GM11168 (cell line): ENCODE measurements around the gene DBF4B.

Source experiments
- in situ Hi-C: fragments of 300-500 bp; cut with MboI; formaldehyde crosslinking; loops from one replicate; pipeline ENCODE4 v1.12.0; 2022; ENCODE audit warnings: low sequenced_read_pairs; ENCODE audit not compliant: unreplicated experiment

Gene DBF4B

DNA sequence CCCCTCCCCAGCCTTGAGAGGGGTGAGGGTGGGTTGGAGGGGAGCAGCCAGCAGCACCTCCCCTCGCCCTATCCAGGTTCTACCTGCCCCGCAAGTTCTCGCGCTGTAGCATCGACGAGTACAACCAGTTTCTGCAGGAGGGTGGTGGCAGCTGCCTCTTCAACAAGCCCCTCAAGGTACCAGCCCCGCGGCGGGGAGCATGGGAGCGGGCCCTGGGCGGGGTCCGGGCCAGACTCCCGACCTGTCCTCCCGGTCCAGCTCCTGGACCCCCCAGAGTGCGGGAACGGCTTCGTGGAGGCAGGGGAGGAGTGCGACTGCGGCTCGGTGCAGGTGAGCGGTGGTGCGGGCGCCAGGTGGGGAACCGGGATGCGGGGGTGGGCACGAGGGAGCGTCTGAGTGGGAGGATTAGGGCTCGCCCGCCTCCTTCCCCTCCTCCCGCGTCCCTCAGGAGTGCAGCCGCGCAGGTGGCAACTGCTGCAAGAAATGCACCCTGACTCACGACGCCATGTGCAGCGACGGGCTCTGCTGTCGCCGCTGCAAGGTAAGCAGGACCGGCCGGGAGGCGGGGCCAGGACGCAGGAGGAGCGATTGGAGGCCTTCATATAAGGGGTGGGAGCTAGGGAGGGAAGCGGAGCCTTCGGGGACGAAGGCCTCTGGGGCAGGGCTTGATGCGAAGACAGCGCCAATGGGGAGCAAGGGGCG is 66.8 kb downstream of the DBF4B start:
- in situ Hi-C loops, result no loop called here

- in situ Hi-C loops, result no loop called here
Measured at GRCh38 chr17:44775838-44776621, 67.6 kb downstream of the DBF4B start.

DNA sequence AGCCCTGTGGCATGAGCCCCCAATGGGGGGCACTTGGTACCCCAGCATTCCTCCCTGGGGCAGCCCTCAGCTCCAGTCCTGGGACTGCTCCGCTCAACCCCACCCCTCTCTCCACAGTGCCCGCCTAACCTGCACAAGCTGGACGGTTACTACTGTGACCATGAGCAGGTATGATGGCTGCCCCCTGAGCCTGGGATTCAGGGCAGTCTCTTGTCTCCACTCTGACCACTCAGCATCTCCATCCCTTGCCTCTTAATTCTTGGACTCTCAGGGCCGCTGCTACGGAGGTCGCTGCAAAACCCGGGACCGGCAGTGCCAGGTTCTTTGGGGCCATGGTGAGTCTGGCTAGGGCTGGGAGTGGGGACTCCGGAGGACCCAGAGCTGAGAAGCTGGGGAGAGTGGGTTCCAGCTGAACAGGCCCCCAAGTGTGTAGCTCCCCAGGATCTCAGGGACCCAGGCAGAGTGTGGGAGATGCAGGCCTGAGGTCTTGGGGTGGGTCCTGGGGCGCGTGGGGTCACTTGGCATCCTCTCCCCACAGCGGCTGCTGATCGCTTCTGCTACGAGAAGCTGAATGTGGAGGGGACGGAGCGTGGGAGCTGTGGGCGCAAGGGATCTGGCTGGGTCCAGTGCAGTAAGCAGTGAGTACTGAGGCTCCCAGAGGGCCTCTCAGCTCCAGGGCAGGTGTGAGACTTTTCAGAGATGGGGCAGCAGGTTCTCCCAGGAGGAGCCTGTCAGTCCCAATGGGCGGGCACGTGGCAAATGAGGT is 68.3 kb downstream of the DBF4B start:
- in situ Hi-C loops, result no loop called here

- in situ Hi-C loops, result no loop called here
Measured at GRCh38 chr17:44777394-44778348, 69.2 kb downstream of the DBF4B start.

DNA sequence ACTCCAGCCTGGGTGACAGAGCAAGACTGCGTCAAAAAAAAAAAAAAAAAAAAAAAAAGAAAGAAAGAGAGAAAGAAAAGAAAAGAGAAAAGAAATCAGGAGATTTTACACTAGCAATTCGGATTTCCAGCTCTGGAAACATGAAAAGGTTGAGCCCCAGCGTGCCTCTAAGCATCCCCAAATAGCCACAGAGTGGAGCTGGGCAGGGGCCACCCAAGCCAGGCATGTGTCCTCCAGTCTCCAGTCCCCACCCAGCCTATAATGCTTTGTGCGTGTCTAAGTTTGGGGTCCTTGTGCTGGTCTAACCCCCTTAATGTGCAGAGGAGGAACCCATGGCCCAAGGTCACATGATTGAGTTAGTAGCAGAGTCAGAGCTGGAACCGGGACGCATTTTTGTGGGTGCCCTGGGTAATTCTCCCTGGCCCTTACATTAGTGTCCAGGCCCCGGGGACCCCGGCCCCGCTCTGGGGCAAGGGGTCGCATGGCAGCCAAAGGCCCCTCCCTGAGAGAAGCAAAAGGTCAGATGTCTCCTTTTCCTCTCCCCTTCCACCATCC is 70.3 kb downstream of the DBF4B start:
- in situ Hi-C loops, result no loop called here

DNA sequence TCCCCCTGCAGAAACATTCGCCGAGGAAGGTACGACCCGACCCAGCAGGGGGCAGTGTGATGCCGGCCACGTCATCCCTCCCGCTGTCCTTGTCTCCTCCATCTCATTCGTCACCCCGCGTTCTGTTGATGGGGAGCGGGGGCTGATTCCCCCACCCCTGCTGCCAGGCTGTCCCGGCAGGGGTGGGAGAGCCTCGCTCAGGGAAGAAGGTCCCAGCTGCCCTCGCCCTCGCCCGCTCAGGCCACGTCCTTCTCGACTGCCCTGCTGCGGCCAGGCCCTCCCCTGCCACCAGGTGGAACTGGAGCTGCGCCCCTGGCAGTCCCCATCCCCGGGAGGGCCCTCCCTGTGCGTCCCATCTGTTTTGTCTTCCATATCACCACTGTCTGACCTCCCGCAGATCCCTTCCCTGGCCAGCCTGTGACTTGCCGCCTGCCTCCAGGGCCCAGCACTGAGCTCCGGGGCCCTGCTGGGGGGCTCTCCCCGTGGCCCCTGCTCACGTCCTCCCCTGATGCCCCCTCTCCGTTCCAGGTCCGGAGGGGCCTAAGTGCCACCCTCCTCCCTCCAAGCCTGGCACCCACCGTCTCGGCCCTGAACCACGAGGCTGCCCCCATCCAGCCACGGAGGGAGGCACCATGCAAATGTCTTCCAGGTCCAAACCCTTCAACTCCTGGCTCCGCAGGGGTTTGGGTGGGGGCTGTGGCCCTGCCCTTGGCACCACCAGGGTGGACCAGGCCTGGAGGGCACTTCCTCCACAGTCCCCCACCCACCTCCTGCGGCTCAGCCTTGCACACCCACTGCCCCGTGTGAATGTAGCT is 71.0 kb downstream of the DBF4B start:
- in situ Hi-C loops, result loop anchor here (5.0 kb wide), 1 partner anchor 73 kb away; no protein-coding TSS in a partner anchor

DNA sequence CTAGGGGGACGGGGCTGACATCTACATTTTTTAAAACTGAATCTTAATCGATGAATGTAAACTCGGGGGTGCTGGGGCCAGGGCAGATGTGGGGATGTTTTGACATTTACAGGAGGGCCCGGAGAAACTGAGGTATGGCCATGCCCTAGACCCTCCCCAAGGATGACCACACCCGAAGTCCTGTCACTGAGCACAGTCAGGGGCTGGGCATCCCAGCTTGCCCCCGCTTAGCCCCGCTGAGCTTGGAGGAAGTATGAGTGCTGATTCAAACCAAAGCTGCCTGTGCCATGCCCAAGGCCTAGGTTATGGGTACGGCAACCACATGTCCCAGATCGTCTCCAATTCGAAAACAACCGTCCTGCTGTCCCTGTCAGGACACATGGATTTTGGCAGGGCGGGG is 71.7 kb downstream of the DBF4B start:
- in situ Hi-C loops, result loop anchor here (5.0 kb wide), 1 partner anchor 72 kb away; no protein-coding TSS in a partner anchor

- in situ Hi-C loops, result loop anchor here (5.0 kb wide), 1 partner anchor 71 kb away; no protein-coding TSS in a partner anchor
Measured at GRCh38 chr17:44780845-44781480, 72.5 kb downstream of the DBF4B start.

- in situ Hi-C loops, result loop anchor here (5.0 kb wide), 1 partner anchor 71 kb away; no protein-coding TSS in a partner anchor
Measured at GRCh38 chr17:44781551-44782325, 73.3 kb downstream of the DBF4B start.

GRCh38 chr17:44782326-44782850 is 73.9 kb downstream of the DBF4B start:
- in situ Hi-C loops, result loop anchor here (5.0 kb wide), 1 partner anchor 70 kb away; no protein-coding TSS in a partner anchor

DNA sequence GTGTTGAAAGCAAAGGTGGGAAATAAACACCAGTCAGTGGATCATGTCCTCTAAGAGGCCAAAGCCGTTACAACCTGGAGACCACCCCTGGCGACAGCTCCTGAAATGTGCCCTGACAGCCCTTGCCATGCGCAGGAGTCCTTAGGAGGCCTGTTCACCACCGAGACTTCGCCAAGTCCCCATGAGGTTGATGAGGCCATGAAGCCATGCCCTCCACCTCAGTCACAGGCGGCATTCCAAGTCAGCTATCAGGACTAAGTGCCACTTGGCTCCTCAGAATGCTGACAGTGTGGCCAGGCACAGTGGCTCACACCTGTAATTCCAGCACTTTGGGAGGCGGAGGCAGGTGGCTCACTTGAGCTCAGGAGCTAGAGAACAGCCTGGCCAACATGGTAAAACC is 77.5 kb downstream of the DBF4B start:
- in situ Hi-C loops, result no loop called here

- in situ Hi-C loops, result no loop called here
Measured at GRCh38 chr17:44786551-44787081, 78.2 kb downstream of the DBF4B start.

- in situ Hi-C loops, result no loop called here
Measured at GRCh38 chr17:44787271-44787940, 78.9 kb downstream of the DBF4B start.

DNA sequence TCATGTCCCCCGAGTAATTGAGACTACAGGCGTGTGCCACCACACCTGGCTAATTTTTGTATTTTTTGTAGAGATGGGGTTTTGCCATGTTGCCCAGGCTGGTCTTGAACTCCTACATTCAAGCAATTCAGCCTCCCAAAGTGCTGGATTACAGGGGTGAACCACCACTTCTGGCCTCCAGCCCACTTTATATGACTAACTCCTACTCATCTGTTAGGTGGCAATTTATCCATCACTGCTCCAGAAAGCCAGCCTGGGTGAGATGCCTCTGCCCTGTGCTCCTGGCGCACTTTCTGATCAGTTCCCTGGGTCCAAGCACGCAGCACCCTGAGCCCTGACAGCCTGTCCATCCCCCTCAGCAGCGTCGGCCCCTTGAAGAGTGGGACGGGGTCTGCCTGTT is 79.7 kb downstream of the DBF4B start:
- in situ Hi-C loops, result no loop called here

DNA sequence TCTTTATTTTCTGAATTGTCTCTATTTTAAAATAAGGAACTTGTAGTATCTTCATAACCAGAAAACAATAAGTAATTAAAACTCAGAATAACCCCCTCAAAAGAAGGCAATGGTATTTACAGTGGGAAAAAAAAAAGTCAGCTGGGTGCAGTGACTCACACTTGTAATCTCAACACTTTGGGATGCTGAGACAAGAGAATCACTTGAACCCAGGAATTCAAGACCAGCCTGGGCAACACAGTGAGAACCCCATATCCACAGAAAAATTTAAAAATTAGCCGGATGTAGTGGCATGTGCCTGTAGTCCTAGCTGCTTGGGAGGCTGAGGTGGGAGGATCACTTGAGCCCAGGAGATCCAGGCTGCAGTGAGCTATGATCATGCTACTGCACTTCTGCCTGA is 83.8 kb downstream of the DBF4B start:
- in situ Hi-C loops, result loop anchor here (5.0 kb wide), 1 partner anchor 80 kb away; no protein-coding TSS in a partner anchor
